ENCODE data around the gene SNAP25.

DNA sequence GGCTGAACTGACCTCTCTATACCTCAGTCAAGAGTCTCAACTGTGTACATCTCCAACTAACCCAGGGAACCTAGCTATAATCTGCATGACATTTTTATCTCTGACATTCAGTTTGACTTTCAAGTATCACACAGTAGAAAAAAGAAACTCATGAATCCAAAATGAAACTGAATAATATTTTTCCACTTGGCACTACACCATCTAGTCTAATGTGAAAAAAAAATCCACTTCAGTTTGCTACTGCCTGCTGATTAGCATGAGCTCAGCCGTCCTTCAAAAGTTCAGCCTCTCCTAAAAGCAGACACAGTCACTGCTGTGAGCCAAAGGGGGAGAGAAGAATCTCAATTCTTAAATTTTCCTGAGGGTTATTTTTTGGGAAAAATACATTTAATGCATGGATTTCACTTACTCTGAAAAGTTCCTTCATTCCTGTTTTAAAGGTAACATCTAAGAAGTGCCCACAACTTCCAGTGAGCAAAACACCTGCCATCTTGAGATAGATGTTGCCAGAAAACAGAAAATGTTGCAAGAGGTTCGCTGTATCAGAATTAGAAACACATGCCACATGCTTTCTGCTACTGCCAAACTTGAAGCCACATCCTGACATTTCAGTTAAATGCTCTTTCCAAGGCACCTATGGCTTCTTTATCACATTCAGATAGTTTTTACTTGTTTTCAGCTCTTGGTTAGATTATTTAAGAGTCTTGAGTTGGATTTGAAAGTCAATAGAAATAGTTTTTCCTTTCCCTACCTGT, 120.0 kb downstream of the SNAP25 start:
- no peak for TF ChIP-seq CTCF (IDR thresholded peaks at IDR 0.05)
- TF ChIP-seq POLR2A (IDR thresholded peaks at IDR 0.05) = no peak
